Left lung (tissue), 10 donors: ENCODE measurements around the gene SLC13A5. TPM values are rescaled to one million over a fixed set of nuclear protein-coding genes. Genes with fewer than 3 reads are reported as not detected.
"Not testable (repeated sequence)": the region's sequence is repeated elsewhere in the genome, so short reads cannot be mapped to it uniquely, and the experiment has no call there.

ENCODE experiments used
- ATAC-seq: fragments of 200-7000 bp; cut with Tn5 transposase; one replicate; pipeline ENCODE4 v1.9.1; 2020; ENCODE audit warnings: moderate library complexity
- DNase-seq, 4 donors: peaks; one replicate each; pipeline ENCODE4 v3.0.0-alpha.2; 2013 to 2020
- H3K27ac ChIP-seq, 2 donors: fragments of 200-600 bp; sonication (generic) in 1 of 2; one replicate each; pipeline versions ENCODE4 v1.5.0 to v1.8.0; 2020 to 2021
- H3K27me3 ChIP-seq, 2 donors: fragments of 200-600 bp; sonication (generic) in 1 of 2; one replicate each; pipeline versions ENCODE4 v1.5.0 to v1.8.0; 2020 to 2021
- H3K36me3 ChIP-seq, 2 donors: fragments of 200-600 bp; sonication (generic) in 1 of 2; one replicate each; pipeline versions ENCODE4 v1.5.0 to v1.8.0; 2020 to 2021
- H3K4me1 ChIP-seq, 2 donors: fragments of 200-600 bp; one replicate each; pipeline ENCODE4 v1.8.0; 2021
- H3K4me3 ChIP-seq, 2 donors: fragments of 200-600 bp; sonication (generic) in 1 of 2; one replicate each; pipeline versions ENCODE4 v1.5.0 to v1.8.0; 2020 to 2021; ENCODE audit warnings: mild to moderate bottlenecking in 1 of 2
- H3K9me3 ChIP-seq, 2 donors: fragments of 200-600 bp; sonication (generic) in 1 of 2; one replicate each; pipeline versions ENCODE4 v1.5.0 to v1.8.0; 2020 to 2021
- CTCF ChIP-seq, 2 donors: fragments of 200-600 bp; sonication (generic) in 1 of 2; IDR thresholded peaks; one replicate each; pipeline versions ENCODE4 v1.5.0 to v1.8.0; 2021; ENCODE audit warnings: antibody characterized with exemption in 2 of 2
- intact Hi-C, 2 donors: fragments of 100-400 bp; cut with DNase I; formaldehyde crosslinking; loops; one replicate each; pipeline versions ENCODE4 v1.11.2 to v1.14.2; 2022
- polyA plus RNA-seq, 6 donors: library from polyadenylated mRNA; unstranded; fragments of 120-200 nt; gene quantifications; one replicate each; pipeline ENCODE4 v1.2.1, GENCODE V29; 2013; ENCODE audit not compliant: insufficient read length in 6 of 6
- total RNA-seq, 2 donors: library from RNA; stranded (reverse); fragmentation: NEBNext Ultra II Directional; extraction: Animal tissue kit (Norgen Biotek cat#: 25700); gene quantifications; one replicate each; pipeline ENCODE4 v1.2.1, GENCODE V29; 2021
- donor health status: DM: no; HTN: yes; CAD: no.
- donor health status: DM: no; HTN: no; CAD: no.

Gene SLC13A5
- total and polyA plus RNA-seq, 8 donors: 0.17 to 0.77 (median 0.47) TPM; not detected in 1

GRCh38 chr17:6660805-6661463 lies 52.2 kb downstream of the SLC13A5 start:
- Histone ChIP-seq H3K27ac (no peak overlapping the region), H3K9me3 (no peaks in the 10 kb centered on the region), H3K4me3 (no peak overlapping the region), H3K4me1 (peaks cover 0 to 9% of the 10 kb centered on the region in 2 donors), H3K27me3 (peaks cover 8 to 44% of the 10 kb centered on the region in 2 donors), H3K36me3 (no peaks in the 10 kb centered on the region)
- ATAC-seq (peak; percentile 6), DNase-seq (peak in 1 of 4 donors; percentile 41)
- no peak for TF ChIP-seq CTCF (IDR thresholded peaks at IDR 0.05)
- intact Hi-C loops: no loop called here

GRCh38 chr17:6660101-6660500 lies 53.1 kb downstream of the SLC13A5 start:
- H3K4me3 ChIP-seq: no peak overlapping the region
- no peak for ATAC-seq
- no peak for DNase-seq
- H3K36me3 ChIP-seq: no peaks in the 10 kb centered on the region
- H3K27ac ChIP-seq: no peak overlapping the region
- H3K9me3 ChIP-seq: no peaks in the 10 kb centered on the region
- TF ChIP-seq CTCF (IDR thresholded peaks at IDR 0.05): no peak
- intact Hi-C loops: no loop called here
- H3K4me1 ChIP-seq: peaks cover 0 to 9% of the 10 kb centered on the region in 2 donors
- peaks cover 12 to 44% of the 10 kb centered on the region in 2 donors for H3K27me3 ChIP-seq

- H3K36me3 ChIP-seq, ATAC-seq, H3K9me3 ChIP-seq, H3K4me3 ChIP-seq, H3K4me1 ChIP-seq, H3K27ac ChIP-seq, intact Hi-C loops: not testable (repeated sequence)
- peaks cover 18 to 61% of the 10 kb centered on the region in 2 donors for H3K27me3 ChIP-seq
- peak in 1 of 4 donors; percentile 5 for DNase-seq
These were observed 54.8 kb downstream of the SLC13A5 start for GRCh38 chr17:6658411-6658810.

GRCh38 chr17:6657633-6658287 lies 55.4 kb downstream of the SLC13A5 start:
- ATAC-seq: no peak
- no peak for TF ChIP-seq CTCF (IDR thresholded peaks at IDR 0.05)
- no peaks in the 10 kb centered on the region for H3K9me3 ChIP-seq
- peak overlapping the region in 1 of 2 donors; percentile 24 for H3K4me3 ChIP-seq
- peaks cover 18 to 59% of the 10 kb centered on the region in 2 donors for H3K27me3 ChIP-seq
- no peaks in the 10 kb centered on the region for H3K36me3 ChIP-seq
- H3K27ac ChIP-seq: no peak overlapping the region
- DNase-seq: no peak
- intact Hi-C loops: no loop called here
- peaks cover 0 to 9% of the 10 kb centered on the region in 2 donors for H3K4me1 ChIP-seq

GRCh38 chr17:6656797-6657632 lies 56.2 kb downstream of the SLC13A5 start:
- intact Hi-C loops, H3K9me3 ChIP-seq, H3K27ac ChIP-seq, H3K36me3 ChIP-seq: not testable (repeated sequence)
- DNase-seq: peak in 2 of 4 donors; percentile 28 to 76
- Histone ChIP-seq H3K4me3 (peak overlapping the region in 1 of 2 donors; percentile 24), H3K27me3 (peaks cover 18 to 61% of the 10 kb centered on the region in 2 donors), H3K4me1 (peaks cover 0 to 14% of the 10 kb centered on the region in 2 donors)
- ATAC-seq: peak; percentile 19

GRCh38 chr17:6655732-6656361 lies 57.3 kb downstream of the SLC13A5 start:
- H3K27ac ChIP-seq, intact Hi-C loops, H3K9me3 ChIP-seq, H3K4me3 ChIP-seq, H3K36me3 ChIP-seq, ATAC-seq: not testable (repeated sequence)
- peaks cover 0 to 14% of the 10 kb centered on the region in 2 donors for H3K4me1 ChIP-seq
- DNase-seq: peak in 1 of 4 donors; percentile 20
- peaks cover 18 to 65% of the 10 kb centered on the region in 2 donors for H3K27me3 ChIP-seq
